ENCODE results near the gene ACR. TPM values are rescaled to one million over a fixed set of nuclear protein-coding genes. Genes with fewer than 3 reads are reported as not detected.

The ACR gene
- total RNA-seq, 1 donor from 2014 or later: not detected

DNA sequence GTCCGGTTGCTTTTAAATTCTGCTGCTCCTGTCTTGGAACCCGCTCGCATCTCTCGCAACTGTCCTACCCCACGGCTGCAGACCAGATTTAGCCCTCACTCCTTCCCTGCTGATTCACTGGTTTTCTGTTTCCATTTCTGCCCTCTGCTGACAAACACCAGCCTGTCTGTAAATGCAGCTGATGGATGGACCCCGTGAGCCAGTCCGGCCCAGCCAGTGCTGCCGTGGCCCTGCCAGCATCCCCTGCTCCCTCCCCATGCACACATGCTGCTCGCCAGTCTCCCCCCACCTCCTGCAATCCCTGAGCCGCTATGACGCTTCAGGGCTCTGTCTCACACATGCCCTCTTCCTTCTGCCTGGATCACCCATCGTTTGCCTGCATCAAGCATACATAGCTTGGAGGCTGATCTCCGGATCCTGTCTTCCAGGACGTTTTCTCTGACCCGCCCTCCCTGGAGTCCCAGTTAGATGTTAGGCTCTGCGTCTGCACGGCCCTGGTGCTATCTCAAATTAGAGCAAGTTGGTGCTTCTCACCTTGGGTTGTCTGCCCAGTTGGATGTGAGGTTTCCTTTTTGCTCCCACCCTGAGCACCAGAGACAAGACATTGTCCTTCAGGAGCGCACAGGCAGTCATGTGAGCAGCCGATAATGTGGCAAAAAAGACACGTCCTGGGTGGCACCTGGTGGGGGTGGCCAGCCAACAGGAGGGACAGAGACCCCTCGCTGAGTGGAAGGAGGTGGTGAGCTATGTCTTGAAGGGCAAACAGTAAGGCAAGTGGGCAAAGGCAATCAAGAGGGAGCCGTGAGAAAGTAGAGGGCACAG is 4.3 kb upstream of the ACR start:
- Histone ChIP-seq H3K27me3 (ENCODE audit: insufficient read depth, low read length) (peaks cover 25% of the 10 kb centered on the region), H3K36me3 (ENCODE audit: insufficient read depth, low read length) (no peaks in the 10 kb centered on the region), H3K27ac (ENCODE audit: low read depth, low read length) (no peak overlapping the region), H4K20me1 (ENCODE audit: insufficient read depth, low read length) (peaks cover 14% of the 10 kb centered on the region), H3K79me2 (ENCODE audit: insufficient read depth, low read length) (no peaks in the 10 kb centered on the region), H3K4me2 (ENCODE audit: low read length) (no peak overlapping the region), H3K4me3 (ENCODE audit: insufficient read depth, low read depth, low read length) (no peak overlapping the region), H3K9ac (ENCODE audit: low read length) (no peak overlapping the region), H2AFZ (ENCODE audit: low read depth, low read length) (peak overlapping the region; percentile 26), H3K9me3 (ENCODE audit: insufficient read depth, low read depth, low read length) (no peaks in the 10 kb centered on the region), H3K4me1 (ENCODE audit: insufficient read depth, low read length) (no peaks in the 10 kb centered on the region)
- H3K27me3 Mint-ChIP-seq (ENCODE audit: low read depth, unreplicated experiment): peaks cover 48% of the 10 kb centered on the region
- TF ChIP-seq, protein P1, sequence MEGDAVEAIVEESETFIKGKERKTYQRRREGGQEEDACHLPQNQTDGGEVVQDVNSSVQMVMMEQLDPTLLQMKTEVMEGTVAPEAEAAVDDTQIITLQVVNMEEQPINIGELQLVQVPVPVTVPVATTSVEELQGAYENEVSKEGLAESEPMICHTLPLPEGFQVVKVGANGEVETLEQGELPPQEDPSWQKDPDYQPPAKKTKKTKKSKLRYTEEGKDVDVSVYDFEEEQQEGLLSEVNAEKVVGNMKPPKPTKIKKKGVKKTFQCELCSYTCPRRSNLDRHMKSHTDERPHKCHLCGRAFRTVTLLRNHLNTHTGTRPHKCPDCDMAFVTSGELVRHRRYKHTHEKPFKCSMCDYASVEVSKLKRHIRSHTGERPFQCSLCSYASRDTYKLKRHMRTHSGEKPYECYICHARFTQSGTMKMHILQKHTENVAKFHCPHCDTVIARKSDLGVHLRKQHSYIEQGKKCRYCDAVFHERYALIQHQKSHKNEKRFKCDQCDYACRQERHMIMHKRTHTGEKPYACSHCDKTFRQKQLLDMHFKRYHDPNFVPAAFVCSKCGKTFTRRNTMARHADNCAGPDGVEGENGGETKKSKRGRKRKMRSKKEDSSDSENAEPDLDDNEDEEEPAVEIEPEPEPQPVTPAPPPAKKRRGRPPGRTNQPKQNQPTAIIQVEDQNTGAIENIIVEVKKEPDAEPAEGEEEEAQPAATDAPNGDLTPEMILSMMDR (IDR thresholded peaks at IDR 0.05; ENCODE audit: insufficient read depth, low read depth, low read length): no peak
- TF ChIP-seq EZH2 (IDR thresholded peaks at IDR 0.05; ENCODE audit: insufficient read depth, low read length): no peak
- no peak for FAIRE-seq
- H3K27ac Mint-ChIP-seq (ENCODE audit: unreplicated experiment): no peak overlapping the region
- no peak overlapping the region for H3K4me3 Mint-ChIP-seq (ENCODE audit: unreplicated experiment)
- H3K9me3 Mint-ChIP-seq (ENCODE audit: unreplicated experiment): peaks cover 7% of the 10 kb centered on the region
- H3K36me3 Mint-ChIP-seq (ENCODE audit: low read depth, unreplicated experiment): peaks cover 8% of the 10 kb centered on the region
- DNase-seq (ENCODE audit: low read depth): no peak
- H3K4me1 Mint-ChIP-seq (ENCODE audit: low read depth, unreplicated experiment): peaks cover 4% of the 10 kb centered on the region

GRCh38 chr22:50734343-50734771 is 3.6 kb upstream of the ACR start:
- no peaks in the 10 kb centered on the region for H3K36me3 ChIP-seq (ENCODE audit: insufficient read depth, low read length)
- DNase-seq (ENCODE audit: low read depth) (no peak), FAIRE-seq (no peak)
- no peak overlapping the region for H3K9ac ChIP-seq (ENCODE audit: low read length)
- H3K36me3 Mint-ChIP-seq (ENCODE audit: low read depth, unreplicated experiment): peaks cover 5% of the 10 kb centered on the region
- H3K4me1 ChIP-seq (ENCODE audit: insufficient read depth, low read length): no peaks in the 10 kb centered on the region
- no peak overlapping the region for H3K27ac Mint-ChIP-seq (ENCODE audit: unreplicated experiment)
- no peak overlapping the region for H3K27ac ChIP-seq (ENCODE audit: low read depth, low read length)
- H3K9me3 Mint-ChIP-seq (ENCODE audit: unreplicated experiment): peaks cover 7% of the 10 kb centered on the region
- TF ChIP-seq, protein P1 (IDR thresholded peaks at IDR 0.05; ENCODE audit: insufficient read depth, low read depth, low read length): no peak
- TF ChIP-seq EZH2 (IDR thresholded peaks at IDR 0.05; ENCODE audit: insufficient read depth, low read length): no peak
- peaks cover 25% of the 10 kb centered on the region for H3K27me3 ChIP-seq (ENCODE audit: insufficient read depth, low read length)
- H3K9me3 ChIP-seq (ENCODE audit: insufficient read depth, low read depth, low read length): no peaks in the 10 kb centered on the region
- H2AFZ ChIP-seq (ENCODE audit: low read depth, low read length): no peak overlapping the region
- H3K79me2 ChIP-seq (ENCODE audit: insufficient read depth, low read length): no peaks in the 10 kb centered on the region
- H3K4me3 Mint-ChIP-seq (ENCODE audit: unreplicated experiment): no peak overlapping the region
- H3K27me3 Mint-ChIP-seq (ENCODE audit: low read depth, unreplicated experiment): peaks cover 52% of the 10 kb centered on the region
- H3K4me1 Mint-ChIP-seq (ENCODE audit: low read depth, unreplicated experiment): peaks cover 4% of the 10 kb centered on the region
- no peak overlapping the region for H3K4me3 ChIP-seq (ENCODE audit: insufficient read depth, low read depth, low read length)
- H4K20me1 ChIP-seq (ENCODE audit: insufficient read depth, low read length): peaks cover 14% of the 10 kb centered on the region
- no peak overlapping the region for H3K4me2 ChIP-seq (ENCODE audit: low read length)
